22Rv1 (cell line): ENCODE results near the gene SMC4.

Experiments
- CTCF ChIP-seq: fragments of 450-650 bp; IDR thresholded peaks from 2 replicates; pipeline ENCODE4 v1.5.1; 2017; ENCODE audit warnings: mild to moderate bottlenecking
- ZFX ChIP-seq: fragments of 450-650 bp; IDR thresholded peaks from 2 replicates; pipeline ENCODE4 v1.6.1; 2017; ENCODE audit warnings: antibody characterized with exemption, borderline replicate concordance

- TF ChIP-seq CTCF (no peak), ZFX (no peak)
Observed at GRCh38 chr3:160464971-160465370, 65.5 kb downstream of the SMC4 start.
